HEK293T (cell line): ENCODE measurements around the gene LRRC4B.

Experiments
- ARNT ChIP-seq: fragments of 450-650 bp; IDR thresholded peaks from 2 replicates; pipeline ENCODE4 v1.6.1; 2017; ENCODE audit warnings: mild to moderate bottlenecking
- BHLHE40 ChIP-seq: fragments of 450-650 bp; IDR thresholded peaks from 2 replicates; pipeline ENCODE4 v1.6.1; 2016; ENCODE audit warnings: mild to moderate bottlenecking, moderate library complexity, borderline replicate concordance
- ELF4 ChIP-seq: fragments of 450-650 bp; IDR thresholded peaks from 2 replicates; pipeline ENCODE4 v1.6.1; 2017; ENCODE audit warnings: antibody characterized with exemption
- FOXK2 ChIP-seq: fragments of 450-650 bp; IDR thresholded peaks from 2 replicates; pipeline ENCODE4 v1.6.1; 2016; ENCODE audit warnings: mild to moderate bottlenecking
- FOXM1 ChIP-seq: fragments of 450-650 bp; IDR thresholded peaks from 2 replicates; pipeline ENCODE4 v1.6.1; 2017; ENCODE audit warnings: mild to moderate bottlenecking, borderline replicate concordance
- NFRKB ChIP-seq: fragments of 450-650 bp; IDR thresholded peaks from 2 replicates; pipeline ENCODE4 v1.6.1; 2016; ENCODE audit warnings: mild to moderate bottlenecking, moderate library complexity
- SP1 ChIP-seq: fragments of 450-650 bp; IDR thresholded peaks from 2 replicates; pipeline ENCODE4 v1.6.1; 2017
- SUZ12 ChIP-seq: fragments of 450-650 bp; IDR thresholded peaks from 2 replicates; pipeline ENCODE4 v1.6.1; 2016; ENCODE audit warnings: mild to moderate bottlenecking
- TARDBP ChIP-seq: fragments of 450-650 bp; IDR thresholded peaks from 2 replicates; pipeline ENCODE4 v1.6.1; 2016
- TF ChIP-seq, protein P1 (sequence below): fragments of 450-650 bp; IDR thresholded peaks from 2 replicates; pipeline ENCODE4 v1.6.1; 2016

GRCh38 chr19:50482916-50483315 lies 85.3 kb downstream of the LRRC4B start:
- TF ChIP-seq, protein P1, sequence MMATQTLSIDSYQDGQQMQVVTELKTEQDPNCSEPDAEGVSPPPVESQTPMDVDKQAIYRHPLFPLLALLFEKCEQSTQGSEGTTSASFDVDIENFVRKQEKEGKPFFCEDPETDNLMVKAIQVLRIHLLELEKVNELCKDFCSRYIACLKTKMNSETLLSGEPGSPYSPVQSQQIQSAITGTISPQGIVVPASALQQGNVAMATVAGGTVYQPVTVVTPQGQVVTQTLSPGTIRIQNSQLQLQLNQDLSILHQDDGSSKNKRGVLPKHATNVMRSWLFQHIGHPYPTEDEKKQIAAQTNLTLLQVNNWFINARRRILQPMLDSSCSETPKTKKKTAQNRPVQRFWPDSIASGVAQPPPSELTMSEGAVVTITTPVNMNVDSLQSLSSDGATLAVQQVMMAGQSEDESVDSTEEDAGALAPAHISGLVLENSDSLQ, result no peak
- no peak for TF ChIP-seq SUZ12
- no peak for TF ChIP-seq FOXM1
- no peak for TF ChIP-seq ELF4
- no peak for TF ChIP-seq SP1
- no peak for TF ChIP-seq ARNT
- no peak for TF ChIP-seq BHLHE40
- no peak for TF ChIP-seq TARDBP
- TF ChIP-seq FOXK2, result no peak
- TF ChIP-seq NFRKB, result no peak
